GM15510 (cell line): ENCODE measurements around the gene KCNH2.

ENCODE experiments used
- POLR2A ChIP-seq: IDR thresholded peaks from 3 replicates; pipeline ENCODE4 v1.6.1; 2011; ENCODE audit warnings: borderline replicate concordance; ENCODE audit not compliant: insufficient read length; ENCODE audit errors: extremely low read depth

Gene KCNH2

GRCh38 chr7:150971242-150972022, 6.7 kb downstream of the KCNH2 start:
- no peak for TF ChIP-seq POLR2A

- no peak for TF ChIP-seq POLR2A
Measured at GRCh38 chr7:150970424-150970823, 7.7 kb downstream of the KCNH2 start.

DNA sequence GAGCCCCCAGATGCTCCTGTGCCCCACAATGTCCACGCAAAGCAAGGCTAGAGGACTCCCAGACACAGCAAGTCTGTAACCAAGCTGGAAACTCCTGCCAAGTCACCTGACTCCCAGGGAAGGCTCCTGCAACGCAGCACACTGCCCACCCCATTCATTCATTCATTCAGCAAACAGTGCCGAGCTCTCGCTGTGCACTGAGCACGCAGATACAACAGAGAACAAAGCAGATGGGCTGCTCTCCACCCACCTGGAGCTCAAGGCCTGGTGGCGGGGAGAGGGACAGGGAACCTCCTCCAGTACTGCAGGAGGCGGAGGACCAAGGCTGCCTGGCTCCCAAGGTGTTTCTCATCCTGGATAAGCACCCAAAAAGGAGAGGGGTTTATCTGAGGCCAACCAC, 8.6 kb downstream of the KCNH2 start:
- TF ChIP-seq POLR2A: no peak

DNA sequence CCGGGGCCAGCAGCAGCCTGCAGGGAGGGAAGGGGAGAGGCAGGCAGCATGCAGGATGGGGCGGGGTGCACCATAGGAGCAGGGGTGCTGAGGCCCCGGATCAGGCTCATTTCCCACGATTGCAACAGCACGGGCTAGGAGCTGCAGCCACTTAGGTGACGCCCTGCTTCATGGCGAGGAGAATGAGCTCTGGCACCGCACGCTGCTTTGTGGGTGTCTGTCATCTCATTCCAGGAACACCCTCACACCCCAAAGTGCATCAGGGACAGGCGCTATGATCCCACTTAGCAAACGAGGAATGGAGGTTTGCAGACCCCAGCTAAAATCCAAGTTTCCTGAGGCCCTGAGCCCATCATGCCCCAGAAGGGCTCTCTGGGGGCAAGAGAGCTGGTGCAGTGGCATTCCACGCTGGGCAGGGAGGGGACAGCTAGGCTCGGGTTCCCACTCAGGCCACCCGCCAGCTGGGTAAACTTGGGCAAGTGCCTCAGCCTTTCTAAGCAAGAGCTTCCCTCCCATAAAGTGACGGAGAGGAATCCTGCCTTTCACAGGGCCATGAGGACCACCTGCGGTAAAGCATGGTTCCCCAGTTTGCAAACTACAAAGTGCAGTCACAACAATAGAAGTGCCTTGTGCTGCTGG, 9.3 kb downstream of the KCNH2 start:
- TF ChIP-seq POLR2A: no peak

DNA sequence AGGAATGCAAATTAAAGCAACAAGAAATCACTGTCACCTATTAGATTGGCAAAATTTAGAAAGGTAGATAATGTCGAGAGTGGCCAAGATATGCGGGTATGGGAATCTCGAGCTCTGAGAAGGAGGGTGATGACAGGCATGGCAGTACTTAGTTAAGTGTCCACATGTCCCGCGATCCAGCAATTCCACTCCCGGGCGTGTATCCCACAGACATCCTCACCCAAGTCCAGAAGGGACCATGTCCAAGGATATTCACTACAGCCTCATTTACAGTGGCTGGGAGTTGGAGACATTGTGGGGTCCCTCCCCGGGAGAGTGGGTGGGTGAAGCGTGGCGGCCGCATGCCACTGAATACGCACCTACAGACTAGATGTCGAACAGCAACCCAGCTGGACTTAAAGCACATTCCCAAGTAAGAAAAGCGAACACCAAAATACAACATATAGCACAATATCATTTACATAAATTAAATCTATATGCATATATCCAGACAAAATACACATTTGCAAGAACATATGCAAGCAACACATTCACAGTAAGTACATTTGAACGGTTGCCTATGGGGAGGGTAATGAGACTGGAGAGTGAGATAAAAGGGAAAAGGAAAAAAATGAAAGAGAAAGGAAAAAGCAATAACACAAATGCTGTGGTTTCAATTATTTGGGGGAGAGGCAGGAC, 9.9 kb downstream of the KCNH2 start:
- TF ChIP-seq POLR2A: no peak

GRCh38 chr7:150967349-150967748, 10.8 kb downstream of the KCNH2 start:
- no peak for TF ChIP-seq POLR2A

DNA sequence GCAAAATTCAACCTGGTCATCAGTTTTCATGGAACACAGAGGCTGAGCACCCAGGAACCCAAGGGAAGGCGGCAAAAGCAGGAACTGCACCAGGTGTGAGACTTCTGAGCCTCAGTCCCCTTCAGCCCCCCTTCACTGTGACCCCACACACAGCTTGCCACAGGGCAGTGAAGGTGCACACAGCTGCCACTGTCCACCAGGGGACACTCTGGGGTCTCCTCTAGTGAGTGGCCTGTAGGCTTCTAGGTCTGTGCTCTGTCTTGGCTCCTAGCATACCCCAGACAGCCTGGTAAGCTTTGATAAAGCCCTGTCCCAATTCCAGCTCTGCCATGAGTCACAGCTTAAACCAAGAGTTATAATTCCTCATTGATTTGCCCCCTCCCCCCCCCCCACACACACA, 12.1 kb downstream of the KCNH2 start:
- TF ChIP-seq POLR2A: no peak

GRCh38 chr7:150965273-150965830, 12.8 kb downstream of the KCNH2 start:
- TF ChIP-seq POLR2A: no peak

GRCh38 chr7:150964593-150965111, 13.5 kb downstream of the KCNH2 start:
- no peak for TF ChIP-seq POLR2A

DNA sequence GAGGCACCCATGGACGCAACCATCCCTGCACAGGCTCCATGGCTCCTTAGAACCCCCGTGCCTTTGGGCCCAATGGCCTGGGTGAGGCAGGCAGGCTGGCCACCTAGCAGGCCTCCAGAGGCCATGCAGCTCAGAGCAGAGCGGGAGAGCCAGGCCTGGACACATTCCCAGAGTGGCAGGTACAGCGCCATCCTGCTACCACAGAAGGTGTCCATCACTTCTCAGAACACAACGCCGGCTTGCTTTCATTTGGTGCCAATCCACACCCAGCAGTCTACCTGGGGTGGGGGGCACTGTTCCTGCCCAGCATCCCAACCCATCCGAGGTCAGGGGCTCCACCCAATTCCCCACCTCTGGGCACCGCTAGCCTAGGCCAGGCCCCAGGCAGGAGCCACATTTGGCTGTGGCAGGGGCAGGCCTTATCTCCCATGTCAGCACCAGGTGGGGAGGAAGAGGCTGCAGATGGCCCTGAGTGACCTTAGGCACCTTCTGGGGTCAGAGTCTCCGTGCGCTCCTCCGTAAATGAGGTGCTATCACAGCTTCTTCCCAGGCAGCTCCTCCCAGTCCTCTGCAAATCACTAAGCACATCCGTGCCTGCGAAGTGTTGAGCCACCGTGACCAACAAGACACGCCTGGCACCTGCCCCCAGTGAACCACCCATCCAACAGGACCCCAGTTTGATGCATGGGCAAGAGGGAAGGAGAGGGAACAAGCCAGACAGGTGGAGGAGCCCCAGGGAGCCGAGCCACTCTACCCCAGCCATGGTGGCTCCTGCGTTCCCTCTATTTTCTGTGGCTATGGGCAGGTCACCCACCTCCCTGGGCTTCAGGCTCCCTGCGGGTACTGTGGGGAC, 14.2 kb downstream of the KCNH2 start:
- TF ChIP-seq POLR2A: no peak

GRCh38 chr7:150962553-150963399, 15.3 kb downstream of the KCNH2 start:
- TF ChIP-seq POLR2A: no peak

DNA sequence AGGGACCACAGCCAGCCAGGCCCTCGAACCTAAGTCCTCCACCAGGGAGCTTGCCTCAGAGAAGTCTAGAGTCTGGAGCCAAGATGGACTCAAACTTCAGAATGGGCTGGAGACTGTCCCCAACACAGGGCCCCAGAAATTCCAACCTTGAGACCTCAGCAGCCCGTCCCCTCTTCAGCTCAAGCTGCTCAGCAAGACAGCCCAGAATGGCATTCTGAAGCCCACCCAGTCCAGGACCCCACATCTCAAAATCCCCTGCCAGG, 15.9 kb downstream of the KCNH2 start:
- no peak for TF ChIP-seq POLR2A

GRCh38 chr7:150961510-150962289, 16.4 kb downstream of the KCNH2 start:
- no peak for TF ChIP-seq POLR2A
